MV-4-11 (cell line): ENCODE measurements around the gene CPN2.

Experiments used
- DNase-seq: peaks from one replicate; lab custom pipeline; 2025; lab: John Stamatoyannopoulos, UW

CPN2 gene

DNA sequence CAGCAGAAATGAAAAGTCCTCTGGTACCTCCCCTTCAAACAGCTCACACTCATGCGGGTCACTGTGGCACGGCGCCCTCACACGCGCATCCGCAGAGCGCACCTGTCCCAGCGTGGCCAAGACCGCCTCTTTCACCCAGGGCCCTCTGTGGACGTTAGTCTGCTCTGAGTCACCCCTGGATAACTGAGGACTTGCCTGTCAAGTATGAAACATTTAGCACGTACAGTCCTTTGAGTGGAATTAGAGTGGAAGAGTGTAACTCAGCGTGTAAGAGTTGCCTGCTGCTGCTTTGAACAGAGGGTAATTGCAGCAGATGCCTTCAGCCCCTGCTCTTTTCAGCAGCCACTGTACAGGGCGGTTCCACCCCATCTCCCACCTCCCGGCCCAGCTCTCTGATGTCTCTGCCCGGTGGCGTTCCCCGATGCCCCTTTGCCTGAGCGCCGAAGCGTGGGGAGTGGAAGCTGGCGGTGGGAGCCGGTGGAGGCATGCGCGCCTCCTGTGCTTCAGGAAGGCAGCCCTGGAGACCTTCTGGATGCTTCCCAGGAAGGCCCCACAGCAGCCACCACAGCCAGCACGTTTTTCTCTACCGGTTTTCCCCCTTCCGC is 23.0 kb downstream of the CPN2 start:
- DNase-seq, result no peak

DNA sequence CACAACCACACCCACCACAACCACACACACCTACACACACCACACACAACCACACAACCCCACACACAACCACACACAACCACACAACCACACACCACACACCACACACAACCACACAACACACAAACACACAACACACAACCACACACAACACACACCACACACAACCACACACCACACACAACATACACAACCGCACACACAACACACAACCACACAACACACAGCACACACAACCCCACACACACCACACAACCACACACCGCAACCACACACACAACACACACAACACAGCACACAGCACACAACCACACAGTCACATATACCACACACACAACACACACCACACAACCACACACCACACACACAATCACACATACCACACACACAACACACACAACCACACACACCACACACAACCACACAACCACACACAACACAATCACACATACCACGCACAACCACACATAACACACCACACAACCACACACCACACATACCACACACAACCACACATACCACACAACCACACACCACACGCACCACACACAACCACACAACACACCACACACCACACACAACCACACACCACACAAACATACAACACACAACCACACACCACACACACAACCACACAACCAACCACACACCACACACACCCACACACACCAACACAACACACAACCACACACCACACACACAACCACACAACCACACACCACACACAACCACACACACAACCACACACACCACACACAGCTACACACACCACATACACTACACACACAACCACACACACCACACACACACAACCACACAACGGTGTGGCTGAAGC is 23.7 kb downstream of the CPN2 start:
- DNase-seq, result no peak

DNA sequence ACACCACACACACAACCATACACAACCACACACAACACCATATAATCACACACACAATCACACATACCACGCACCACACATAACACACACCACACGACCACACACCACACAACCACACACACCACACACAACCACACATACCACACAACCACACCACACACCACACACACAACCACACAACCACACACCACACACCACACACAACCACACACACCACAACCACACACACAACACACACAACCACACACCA is 24.2 kb downstream of the CPN2 start:
- no peak for DNase-seq

DNA sequence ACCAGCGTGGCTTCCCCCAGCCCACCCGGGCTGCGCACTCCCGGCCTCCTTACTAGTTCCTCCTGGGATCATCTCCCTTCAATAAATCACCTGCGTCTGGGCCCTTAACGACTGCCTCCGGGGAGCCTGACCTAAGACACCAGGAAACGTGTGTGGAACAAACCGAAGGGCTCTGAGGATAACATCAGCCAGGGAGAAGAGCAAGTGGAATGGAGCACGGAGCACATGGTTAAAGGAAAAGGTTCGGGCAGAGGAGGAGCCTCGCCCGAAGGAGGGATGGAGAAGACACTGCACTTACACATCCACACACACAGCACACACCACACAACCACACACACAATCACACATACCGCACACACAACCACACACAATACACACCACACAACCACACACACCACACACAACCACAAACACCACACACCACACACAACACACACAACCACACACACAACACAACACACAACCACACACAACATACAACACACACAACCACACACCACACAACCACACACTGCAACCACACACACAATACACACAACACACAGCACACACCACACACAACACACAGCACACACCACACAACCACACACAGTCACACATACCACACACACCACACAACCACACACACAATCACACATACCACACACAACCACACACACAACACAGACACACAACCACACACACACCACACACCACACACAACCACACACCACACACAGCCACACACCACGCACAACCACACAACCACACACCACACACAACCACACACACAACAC is 24.7 kb downstream of the CPN2 start:
- DNase-seq, result no peak

DNA sequence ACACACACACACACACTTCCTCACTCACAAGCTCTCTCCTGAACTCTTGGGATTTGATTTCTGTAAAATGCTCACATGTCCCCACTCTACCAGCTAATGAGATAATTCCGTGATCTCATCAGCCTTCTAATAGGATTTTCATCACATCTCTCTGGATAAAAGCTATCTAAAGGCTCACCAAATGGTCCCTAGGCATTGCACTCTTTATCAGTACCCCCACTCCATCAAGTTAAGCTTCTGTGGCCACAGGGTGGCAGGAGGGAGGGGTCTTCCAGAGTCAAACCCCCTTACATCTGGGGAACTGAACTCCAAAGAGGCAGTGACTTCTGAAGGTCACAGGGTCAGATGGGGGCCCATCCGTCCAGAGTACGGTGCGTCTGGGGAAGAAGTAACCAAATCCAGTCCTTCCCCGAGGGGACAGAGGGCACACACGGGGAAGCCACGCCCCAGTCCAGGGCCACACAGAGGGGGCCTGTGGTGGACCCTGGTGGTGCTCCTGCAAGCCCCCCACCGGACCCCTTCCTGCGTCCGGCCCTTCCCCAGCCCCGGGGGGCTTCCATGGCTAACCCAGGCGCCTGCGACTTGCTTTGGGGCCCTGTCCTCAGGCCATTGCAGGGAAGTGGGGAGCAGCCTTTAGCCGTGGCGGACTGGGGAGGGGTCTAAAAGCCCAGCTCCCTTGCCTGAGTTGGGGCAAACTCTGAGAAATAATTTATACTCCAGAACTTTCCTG is 25.5 kb downstream of the CPN2 start:
- no peak for DNase-seq

DNA sequence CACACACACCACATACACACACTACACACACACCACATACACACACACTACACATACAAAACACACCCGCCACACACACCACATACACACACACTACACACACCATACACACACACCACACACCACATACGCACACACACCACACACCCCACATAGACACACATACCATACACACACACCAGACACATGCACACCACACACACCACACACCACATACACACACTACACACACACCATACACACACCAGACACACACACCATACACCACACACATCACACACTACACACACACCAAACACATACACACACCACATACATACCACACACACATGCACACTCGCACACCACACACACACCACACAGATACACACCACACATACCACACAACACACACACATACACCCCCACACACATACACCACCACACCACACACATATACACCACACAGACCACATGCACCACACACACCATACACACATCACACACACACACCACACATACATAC is 26.3 kb downstream of the CPN2 start:
- no peak for DNase-seq

DNA sequence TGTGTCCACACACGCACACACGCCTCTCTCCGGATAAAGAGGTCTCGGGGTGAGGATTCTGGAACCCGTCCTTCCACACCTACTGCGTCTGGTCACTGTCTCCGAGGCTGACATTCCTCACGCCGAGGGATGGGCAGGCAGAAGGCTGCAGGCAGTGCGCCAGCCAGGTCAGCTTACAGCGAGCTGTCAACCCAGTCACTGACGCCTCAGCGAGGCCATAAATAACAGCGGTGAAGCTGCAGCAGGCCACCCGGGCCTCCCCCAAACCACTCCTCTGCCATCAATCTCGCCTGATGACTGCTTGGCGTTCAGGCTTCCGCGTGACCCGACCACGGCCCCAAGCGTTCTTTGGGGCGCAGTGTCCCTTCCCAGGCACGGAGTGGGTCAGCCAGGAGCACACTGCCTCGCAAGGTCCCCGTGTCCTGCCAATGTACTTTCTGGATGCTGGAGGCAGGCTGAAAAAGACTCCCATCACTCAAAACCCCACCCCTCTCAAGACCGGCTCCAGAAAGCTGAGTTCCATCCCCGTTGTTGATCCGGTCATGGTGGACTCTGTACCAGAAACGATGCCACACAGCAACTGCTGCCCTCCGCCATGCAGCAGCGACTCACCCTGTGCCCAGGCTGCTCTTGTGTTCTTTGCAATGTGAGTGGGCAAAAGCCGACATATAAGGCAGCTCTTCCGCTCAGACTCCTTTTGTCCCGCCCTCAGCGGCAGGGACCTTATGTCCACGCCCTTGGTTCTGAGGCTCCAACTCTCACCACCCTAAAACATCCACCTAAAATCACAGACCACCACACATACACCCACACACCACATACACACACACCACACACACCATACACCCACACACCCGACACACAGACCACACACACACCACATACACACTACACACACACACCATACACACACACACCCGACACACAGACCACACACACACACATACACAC is 27.1 kb downstream of the CPN2 start:
- DNase-seq, result no peak

DNA sequence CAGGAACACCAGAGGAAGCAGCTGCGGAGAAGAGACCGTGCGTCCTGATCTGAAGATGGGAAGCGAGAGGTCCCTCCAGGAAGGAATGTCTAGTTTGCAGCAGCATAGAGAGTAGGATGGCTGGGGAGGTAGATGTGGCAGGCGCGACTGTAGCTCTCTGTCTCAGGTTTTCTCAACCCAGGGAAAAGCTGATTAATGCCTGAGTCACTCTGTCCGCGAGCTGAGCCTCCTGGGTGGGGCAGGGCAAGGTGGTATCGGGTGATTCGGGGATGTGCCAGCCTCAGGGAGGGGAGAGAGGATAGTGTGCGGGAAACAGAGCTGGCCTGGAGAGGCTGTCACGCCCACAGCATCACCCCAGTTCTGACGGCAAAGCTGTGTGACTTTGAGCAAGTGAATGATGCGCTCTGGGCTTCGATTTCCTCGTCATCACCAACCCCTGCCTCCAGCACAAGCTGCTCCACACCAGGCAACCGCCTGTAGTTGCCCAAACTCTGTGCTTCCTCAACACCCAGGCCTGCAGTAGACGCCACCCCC is 28.4 kb downstream of the CPN2 start:
- peak; percentile 23 for DNase-seq

DNA sequence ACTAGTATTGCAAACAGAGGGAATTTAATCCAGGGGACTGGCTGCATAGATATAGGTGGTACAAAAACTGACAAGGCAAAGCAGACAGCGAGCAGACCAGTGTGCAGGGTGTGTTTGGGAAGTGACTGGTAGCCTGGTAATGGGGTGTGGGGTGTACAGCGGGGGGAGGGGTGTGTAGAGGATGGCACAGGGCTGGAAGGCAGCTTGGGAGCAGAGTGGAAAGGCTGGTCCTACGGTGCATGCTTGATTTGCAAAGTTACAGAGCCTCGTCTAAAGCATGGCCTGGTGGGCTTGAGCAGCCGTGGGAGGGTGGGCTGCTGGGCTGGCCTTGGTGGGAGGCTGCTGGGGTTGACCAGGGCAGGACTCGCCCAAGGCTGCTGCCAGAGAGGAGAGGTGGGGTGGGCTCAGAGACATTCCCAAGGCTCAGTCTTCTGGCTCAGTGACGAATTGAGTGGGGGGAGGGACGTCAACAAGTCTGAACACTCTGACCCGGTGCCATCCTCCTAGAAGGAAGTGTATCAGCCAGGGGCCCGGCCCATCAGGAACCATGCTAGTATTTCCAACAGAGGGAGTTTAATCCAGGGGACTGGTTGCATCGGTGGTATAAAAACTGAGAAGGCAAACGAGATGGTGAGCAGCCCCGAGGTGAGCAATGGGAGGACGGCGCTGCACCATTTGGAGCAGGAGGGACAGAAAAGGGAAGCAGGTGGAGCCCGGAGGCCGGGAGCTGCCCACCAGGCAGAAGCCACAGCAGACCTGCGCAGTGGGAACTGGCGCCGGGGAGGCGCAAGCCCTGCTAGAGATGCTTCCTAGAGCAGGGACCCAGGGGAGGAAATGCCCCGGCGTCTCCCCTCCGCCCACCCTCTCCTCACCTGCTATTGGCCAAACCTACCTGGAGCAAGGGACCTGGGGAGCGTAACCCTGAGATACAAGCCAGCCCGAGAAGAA is 29.2 kb downstream of the CPN2 start:
- no peak for DNase-seq

DNA sequence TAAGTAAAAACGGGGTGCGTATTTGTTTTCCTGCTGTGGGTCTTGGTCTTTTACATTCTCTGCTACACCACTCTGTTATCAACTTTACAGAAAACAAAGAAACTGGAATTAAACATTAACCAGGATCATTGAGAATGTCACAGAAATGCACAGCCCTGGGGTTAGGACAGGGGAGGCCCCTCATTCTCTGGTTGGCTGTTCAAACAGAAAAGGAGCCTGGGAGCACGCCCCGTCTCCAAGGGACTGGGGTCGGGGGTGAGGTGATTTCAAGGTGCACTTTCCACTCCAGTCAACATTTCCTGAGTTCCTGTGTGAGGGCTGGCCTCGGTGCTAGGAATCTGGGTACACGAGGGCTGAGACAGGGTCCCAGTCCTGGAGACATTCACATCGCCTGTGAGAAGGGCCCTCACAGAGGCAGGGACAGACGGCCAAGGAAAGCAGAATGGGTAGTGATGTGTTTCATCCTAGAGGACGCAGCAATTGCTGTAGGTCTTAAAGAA is 30.3 kb downstream of the CPN2 start:
- no peak for DNase-seq

DNA sequence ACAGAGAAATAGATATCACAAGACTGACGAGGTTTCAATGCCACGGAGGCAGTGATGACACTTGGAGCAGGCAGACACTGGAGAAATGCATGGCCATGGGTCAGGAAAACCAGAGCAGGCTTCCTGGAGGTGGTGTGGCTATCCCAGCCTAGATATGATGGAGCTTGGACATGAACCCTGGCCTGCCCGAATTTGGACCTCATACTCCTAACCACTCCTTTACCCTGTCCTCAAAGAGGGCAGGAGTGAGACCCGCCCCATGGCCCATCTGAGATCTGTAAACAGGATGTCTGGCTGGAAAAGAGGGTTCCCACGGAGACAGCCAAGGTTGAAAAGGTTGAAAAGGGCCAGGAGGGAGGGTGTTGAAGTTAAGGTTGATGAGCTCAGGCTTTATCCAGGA is 31.0 kb downstream of the CPN2 start:
- DNase-seq, result no peak

DNA sequence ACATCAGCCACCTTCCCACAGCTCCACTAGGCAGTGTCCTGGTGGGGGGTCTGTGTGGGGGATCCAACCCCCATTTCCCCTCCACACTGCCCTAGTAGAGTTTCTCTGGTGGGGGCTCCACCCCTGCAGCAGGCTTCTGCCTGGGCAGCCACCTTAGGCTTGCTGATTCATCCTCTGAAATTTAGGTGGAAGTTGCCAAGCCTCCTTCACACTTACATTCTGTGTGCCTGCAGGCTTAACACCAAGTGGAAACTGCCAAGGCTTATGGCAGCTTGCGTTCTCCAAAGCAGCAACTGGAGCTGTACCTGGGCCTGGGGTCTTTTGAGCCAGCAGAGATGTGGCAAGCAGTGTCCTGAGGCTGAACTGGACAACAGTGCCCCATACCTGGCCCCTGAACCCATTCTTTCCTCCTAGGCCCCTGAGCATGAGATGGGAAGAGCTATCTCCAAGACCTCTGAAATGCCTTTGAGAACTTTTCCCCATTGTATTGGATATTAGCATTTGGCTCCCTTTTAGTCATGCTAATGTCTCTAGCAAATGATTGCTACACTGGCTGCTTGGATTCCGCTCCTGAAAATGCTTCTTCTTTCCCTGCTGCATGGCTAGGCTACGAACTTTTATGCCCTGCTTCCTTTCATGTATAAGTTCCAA is 32.5 kb downstream of the CPN2 start:
- no peak for DNase-seq

DNA sequence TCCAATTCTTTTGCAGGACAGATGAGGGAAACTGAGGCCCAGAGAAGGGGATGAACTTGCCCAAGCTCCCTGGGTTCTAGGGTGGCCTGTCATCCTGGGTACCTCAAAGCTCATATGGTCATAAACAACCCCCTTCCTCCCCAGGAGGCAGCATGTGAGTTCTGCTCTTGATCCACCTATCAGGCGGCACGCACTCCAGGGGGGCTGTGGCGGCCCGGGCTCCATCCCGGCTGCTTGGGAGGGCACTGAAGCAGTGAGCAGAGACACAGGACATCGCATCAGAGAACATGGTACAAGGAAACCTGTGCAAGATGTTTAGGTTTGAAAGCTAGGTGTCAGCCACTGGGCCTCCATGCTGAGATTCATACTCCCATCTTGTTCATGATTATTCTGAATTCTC is 34.2 kb downstream of the CPN2 start:
- no peak for DNase-seq

DNA sequence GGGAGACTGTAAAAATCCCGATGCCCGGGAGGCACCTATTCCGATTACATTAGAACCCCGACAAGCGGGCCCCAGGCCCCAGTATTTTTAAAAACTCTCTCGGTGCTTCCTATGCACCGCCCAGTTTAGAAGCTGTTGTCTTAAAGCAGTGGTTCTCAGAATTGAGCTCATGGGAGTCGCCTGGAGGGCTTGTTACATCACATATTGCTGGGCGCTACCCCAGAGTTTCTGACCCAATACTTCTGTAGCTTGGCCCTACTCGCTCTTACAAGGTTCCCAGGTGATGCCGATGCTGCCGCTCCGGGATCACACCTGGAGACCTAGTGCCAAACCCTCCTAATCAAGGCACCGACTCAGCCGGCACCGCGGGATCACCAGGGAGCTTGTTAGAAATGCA is 35.2 kb downstream of the CPN2 start:
- peak; percentile 31 for DNase-seq

DNA sequence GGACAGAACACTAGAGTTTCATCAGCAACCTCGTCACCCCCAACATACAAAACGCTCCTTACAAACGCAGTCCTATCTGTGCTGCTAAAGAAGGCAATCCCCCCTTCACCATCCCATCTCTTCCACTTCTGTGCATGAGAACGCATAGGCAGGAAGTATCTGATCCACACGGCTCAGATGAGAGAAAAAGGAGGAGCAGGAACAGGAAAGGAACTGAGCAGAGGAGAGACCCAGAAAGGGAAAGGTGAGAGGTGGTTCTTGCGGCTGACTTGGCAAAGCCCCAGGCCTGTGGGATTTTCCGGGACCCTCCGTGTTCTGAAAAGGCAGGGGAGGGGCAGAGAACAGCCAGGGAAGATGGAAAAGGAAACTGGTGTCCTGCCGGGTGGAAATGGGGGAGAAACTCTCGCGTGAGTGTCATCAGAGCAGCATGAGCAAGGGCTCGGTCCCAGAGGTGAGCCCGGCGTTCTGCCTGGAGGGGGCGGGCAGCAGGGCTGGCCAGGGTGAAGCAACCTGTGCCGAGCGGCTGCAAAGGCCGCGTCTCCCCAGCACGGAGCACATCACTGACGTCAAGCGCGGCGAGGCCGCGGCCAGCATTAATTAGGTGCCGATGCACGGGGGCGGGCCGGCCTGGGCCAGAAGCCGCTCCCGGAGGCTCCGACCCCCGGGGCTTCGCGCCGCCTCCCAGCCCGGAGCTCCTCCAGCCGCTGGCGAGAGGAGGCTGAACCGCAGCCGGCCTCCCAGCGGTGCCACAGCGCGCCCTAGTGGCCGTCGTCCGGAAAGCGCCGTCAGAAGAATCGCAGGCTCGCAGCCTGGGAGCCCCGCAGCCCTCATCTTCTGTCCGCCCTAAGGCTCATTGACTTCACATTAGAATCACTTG is 35.8 kb downstream of the CPN2 start:
- DNase-seq, result peak; percentile 49

DNA sequence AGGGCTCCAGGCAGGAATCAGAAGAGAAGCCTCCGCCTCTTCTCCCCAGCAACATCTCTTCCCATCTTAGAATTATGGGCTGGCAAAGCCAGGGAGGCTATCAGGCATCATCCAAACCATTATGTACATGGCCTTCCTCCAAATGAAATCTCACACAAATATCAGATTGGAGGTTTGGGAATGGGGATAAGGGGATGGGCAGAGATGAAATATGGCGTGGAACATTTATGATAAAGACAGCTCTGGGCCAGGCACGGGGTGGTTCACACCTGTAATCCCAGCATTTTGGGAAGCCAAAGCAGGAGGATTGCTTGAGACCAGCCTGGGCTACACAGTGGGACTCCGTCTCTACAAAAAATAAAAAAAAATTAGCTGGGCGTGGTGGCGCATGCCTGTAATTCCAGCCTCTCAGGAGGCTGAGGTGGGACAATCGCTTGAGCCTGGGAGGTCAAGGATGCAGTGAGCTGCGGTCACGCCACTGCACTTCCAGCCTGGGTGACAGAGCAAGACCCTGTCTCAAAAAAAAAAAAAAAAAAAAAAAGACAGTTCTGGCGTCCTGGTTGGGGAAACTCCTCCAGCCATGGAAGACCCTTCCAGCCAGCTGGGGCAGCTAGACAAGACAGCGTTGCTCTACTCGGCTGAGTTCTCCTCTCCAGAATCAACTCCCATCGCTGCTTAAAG is 36.6 kb downstream of the CPN2 start:
- DNase-seq, result no peak

DNA sequence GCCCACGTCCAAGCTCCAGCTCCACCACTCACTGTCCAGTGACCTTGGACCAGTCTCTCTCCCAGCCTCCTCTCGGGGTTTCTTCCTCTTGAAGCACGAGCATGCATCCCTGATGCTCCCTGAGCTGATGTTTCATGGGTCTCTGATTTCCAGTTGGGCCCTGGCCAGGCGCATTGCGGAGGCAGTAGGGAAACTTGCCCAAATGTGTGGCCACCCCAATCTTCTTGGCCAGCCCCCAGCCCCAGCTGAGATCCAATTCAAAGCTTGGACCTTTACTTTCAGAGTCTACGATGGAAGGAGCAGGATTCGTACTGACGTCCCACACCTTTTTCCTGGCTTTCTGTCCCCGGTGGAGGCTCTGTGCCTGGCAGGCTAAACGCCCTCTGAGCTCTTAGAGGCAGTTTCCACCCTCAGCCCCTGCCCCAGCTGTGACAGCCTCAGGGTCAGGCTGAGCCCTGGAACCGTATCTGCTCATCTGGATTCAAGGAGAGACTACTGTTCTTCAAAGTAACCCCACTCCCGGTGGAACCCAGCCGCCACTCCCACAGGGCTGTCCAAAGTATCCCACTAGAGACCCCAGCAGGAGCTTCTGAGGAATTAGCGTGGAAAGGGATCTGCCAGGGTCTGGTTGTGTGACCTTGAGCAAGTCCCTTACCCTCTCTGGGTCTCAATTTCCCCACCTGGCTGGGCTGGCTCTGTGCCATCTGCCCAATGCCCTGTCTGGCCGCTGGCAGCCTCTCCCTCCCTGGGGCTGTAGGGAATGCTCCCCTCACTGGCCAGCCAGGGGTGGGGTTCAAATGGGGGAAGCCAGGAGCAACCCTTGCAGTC is 37.4 kb downstream of the CPN2 start:
- no peak for DNase-seq
